Cardiac fibroblast (primary cell): Measurements from ENCODE around the gene RAB3C.

Experiments
- DNase-seq, 2 donors: peaks; one replicate each; pipeline versions ENCODE4 v3.0.0 to v3.0.0-alpha.2; 2010; ENCODE audit warnings: low read depth in 2 of 2
- H3K4me3 ChIP-seq, 2 donors: replicated peaks in 1 of 2; 1 replicate in 1 of 2; 2 replicates in 1 of 2; pipeline ENCODE4 v1.5.1; 2011; ENCODE audit warnings: low read depth in 2 of 2, low read length in 2 of 2, mild to moderate bottlenecking in 2 of 2, moderate library complexity in 1 of 2
- TF ChIP-seq, protein P1 (sequence below): IDR thresholded peaks from one replicate; pipeline ENCODE4 v1.5.1; 2011; ENCODE audit warnings: low read depth, mild to moderate bottlenecking, low read length, inconsistent platforms

The RAB3C gene

DNA sequence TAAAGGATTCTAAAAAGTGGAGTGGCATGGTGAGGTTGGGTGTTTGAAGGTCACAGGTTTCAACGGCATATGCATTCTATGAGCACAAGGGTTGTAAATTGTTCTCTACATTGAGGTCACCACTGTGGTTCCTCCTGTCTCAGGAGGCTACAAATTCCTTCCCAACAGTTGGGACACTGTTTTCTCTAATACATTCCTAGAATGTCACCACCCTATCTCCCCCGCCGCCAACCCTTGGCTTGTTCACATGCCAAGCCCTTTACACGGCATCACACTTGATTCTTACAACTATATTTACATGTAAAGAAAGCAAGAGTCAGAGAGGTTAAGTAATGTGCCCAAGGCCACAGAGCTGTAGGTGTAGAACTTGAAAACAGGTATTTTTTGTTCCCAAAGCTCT, 315.1 kb downstream of the RAB3C start:
- TF ChIP-seq, protein P1, sequence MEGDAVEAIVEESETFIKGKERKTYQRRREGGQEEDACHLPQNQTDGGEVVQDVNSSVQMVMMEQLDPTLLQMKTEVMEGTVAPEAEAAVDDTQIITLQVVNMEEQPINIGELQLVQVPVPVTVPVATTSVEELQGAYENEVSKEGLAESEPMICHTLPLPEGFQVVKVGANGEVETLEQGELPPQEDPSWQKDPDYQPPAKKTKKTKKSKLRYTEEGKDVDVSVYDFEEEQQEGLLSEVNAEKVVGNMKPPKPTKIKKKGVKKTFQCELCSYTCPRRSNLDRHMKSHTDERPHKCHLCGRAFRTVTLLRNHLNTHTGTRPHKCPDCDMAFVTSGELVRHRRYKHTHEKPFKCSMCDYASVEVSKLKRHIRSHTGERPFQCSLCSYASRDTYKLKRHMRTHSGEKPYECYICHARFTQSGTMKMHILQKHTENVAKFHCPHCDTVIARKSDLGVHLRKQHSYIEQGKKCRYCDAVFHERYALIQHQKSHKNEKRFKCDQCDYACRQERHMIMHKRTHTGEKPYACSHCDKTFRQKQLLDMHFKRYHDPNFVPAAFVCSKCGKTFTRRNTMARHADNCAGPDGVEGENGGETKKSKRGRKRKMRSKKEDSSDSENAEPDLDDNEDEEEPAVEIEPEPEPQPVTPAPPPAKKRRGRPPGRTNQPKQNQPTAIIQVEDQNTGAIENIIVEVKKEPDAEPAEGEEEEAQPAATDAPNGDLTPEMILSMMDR, result no peak
- no peak for DNase-seq

DNA sequence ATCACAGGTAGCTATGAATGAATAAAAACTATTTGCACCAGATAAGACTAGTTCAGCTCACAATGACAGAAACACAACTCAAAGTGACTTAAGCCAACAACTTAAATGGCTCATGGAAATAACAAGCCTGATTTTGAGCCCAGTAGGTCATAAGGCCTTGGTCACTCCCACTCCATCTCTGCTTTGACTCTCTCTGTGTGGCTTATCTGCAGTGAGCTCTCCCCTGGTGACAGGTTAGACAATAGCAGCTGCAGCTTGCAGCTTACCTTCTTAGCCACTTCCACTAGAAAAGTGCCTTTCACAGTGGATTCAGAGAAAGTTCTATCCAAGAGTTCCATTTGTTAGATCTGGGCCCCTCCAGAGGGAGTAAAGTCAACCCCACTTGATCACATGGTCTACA, 315.7 kb downstream of the RAB3C start:
- no peak overlapping the region for H3K4me3 ChIP-seq
- DNase-seq, result no peak
- TF ChIP-seq, protein P1, result no peak

More for the DNA sequence above, 315.1 kb downstream of the RAB3C start:
- no peak overlapping the region for H3K4me3 ChIP-seq

DNA sequence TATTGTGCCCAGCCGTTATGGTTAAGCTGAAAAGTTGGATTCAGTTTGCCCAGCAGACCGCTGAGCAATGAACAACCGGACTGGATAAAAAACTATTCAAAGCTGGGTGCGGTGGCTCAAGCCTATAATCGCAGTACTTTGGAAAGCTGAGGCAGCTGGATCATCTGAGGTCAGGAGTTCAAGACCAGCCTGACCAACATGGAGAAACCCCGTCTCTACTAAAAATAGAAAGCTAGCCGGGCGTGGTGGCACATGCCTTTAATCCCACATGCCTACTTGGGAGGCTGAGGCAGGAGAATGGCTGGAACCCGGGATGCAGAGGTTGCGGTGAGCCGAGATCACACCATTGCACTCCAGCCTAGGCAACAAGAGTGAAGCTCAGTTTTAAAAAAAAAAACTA, 318.4 kb downstream of the RAB3C start:
- no peak for DNase-seq
- H3K4me3 ChIP-seq, result no peak overlapping the region
- TF ChIP-seq, protein P1, result no peak

DNA sequence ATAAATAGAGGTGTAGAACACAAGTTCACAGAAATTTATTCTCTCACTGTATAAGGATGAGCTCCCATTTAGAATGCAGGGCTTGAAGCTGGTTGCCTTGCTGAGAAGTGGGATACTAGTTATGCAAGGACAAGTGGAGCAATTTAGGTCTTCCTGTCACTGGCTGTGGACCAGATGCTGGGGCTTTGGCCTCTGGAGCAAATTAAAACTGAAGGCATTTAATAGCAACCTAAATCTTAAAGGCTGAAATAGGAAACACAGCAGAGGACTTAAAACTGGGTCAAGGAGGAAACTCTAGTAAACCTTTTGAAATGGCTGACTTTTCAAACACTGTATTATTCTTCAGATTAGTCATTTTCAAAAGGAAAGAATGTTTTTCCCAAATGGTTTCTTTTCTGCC, 319.4 kb downstream of the RAB3C start:
- TF ChIP-seq, protein P1, result no peak
- DNase-seq, result no peak
- H3K4me3 ChIP-seq, result no peak overlapping the region

DNA sequence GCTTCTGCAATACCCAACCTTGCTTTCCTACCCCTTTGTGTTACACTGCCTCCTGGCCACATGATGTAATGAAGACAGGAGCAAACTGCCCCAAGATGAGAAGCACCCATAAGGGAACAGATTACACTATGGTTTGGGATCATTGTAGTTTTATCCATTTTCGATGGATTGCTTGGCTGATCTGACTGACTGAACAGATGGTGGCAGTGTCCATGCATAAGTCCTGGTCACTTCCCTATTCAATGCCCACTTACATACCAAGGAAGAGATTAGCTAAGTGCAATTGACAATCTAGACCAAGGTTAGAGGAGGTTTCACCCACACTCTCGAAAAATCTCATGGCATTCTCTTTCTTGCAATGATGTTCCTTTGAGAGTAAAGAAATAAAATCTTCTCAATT, 319.9 kb downstream of the RAB3C start:
- peak in 1 of 2 donors; percentile 7 for DNase-seq
- H3K4me3 ChIP-seq, result no peak overlapping the region
- TF ChIP-seq, protein P1, result no peak

DNA sequence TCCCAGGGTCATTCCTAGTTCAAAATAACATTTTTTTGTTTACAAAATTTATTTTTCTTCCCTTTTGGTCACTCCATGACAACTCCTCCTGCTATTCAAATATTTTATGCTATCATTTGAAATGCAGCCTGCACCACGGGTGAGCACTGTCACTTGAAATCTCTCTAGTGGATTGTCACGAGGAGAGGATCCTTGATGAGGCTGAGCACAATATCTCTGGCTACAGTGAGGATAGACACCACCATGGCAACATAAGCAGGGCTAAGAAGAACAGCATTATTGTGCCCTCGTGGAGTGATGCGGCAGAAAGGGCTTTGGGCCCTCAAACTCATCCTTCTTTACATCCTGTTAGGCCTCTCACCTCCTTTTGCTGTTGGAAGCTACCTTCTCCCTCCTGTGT, 321.9 kb downstream of the RAB3C start:
- TF ChIP-seq, protein P1, result no peak
- DNase-seq, result no peak

DNA sequence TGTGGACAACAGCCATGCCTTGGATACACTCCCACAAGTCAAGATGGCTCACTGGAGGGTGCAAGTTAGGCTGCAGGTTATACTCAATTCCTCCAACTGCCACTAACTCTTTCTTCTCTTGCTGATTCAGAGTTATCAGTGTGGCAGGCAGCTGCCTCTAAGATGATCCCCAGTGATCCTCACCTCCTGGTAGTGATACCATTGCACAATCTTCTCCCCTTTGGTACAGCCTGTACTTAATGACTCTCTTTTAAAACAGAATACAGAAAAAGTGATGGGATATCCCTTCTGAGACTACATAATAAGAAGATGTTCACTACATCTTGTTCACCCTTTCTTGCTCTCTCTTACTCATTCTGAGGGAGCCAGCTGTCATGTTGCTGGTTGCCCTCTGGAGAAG, 323.1 kb downstream of the RAB3C start:
- DNase-seq, result no peak
- H3K4me3 ChIP-seq, result no peak overlapping the region
- TF ChIP-seq, protein P1, result no peak

More for the DNA sequence above, 321.9 kb downstream of the RAB3C start:
- no peak overlapping the region for H3K4me3 ChIP-seq
